NT2/D1 (cell line): ENCODE measurements around the gene UMAD1.

Experiments used
- DNase-seq: peaks from one replicate; pipeline ENCODE4 v3.0.0-alpha.2; 2011; ENCODE audit warnings: low read depth, low spot score
- H3K27me3 ChIP-seq: 2 replicates; pipeline ENCODE4 v1.6.0; 2011; ENCODE audit warnings: mild to moderate bottlenecking; ENCODE audit not compliant: insufficient read length, insufficient read depth
- H3K36me3 ChIP-seq: 2 replicates; pipeline ENCODE4 v1.6.1; 2011; ENCODE audit warnings: mild to moderate bottlenecking, low read length, mixed read lengths; ENCODE audit not compliant: insufficient read depth, insufficient read length
- H3K4me1 ChIP-seq: 2 replicates; pipeline ENCODE4 v1.5.1; 2011; ENCODE audit not compliant: insufficient read depth, insufficient read length
- H3K4me3 ChIP-seq: 2 replicates; pipeline ENCODE4 v1.5.1; 2011; ENCODE audit warnings: low read depth; ENCODE audit not compliant: insufficient read length
- H3K9ac ChIP-seq: 2 replicates; pipeline ENCODE4 v1.6.0; 2011; ENCODE audit warnings: low read depth; ENCODE audit not compliant: insufficient read length
- H3K9me3 ChIP-seq: 2 replicates; pipeline ENCODE4 v1.5.1; 2011; ENCODE audit warnings: mild to moderate bottlenecking, low read length; ENCODE audit not compliant: insufficient read depth
- SUZ12 ChIP-seq: IDR thresholded peaks from 2 replicates; pipeline ENCODE4 v1.6.1; 2011; ENCODE audit not compliant: insufficient read length, insufficient read depth; ENCODE audit errors: extremely low read depth
- YY1 ChIP-seq: IDR thresholded peaks from 2 replicates; pipeline ENCODE4 v1.6.1; 2011; ENCODE audit not compliant: insufficient read length, insufficient read depth
- ZNF274 ChIP-seq: IDR thresholded peaks from 2 replicates; pipeline ENCODE4 v1.6.1; 2011; ENCODE audit warnings: mild to moderate bottlenecking, low read depth, low read length

Gene UMAD1

GRCh38 chr7:7851991-7852390, 211.4 kb downstream of the UMAD1 start:
- Histone ChIP-seq H3K4me3 (no peak overlapping the region), H3K9me3 (peaks cover 33% of the 10 kb centered on the region), H3K36me3 (no peaks in the 10 kb centered on the region), H3K9ac (no peak overlapping the region), H3K27me3 (no peaks in the 10 kb centered on the region), H3K4me1 (no peaks in the 10 kb centered on the region)
- TF ChIP-seq ZNF274 (no peak), SUZ12 (no peak), YY1 (no peak)
- DNase-seq = no peak

GRCh38 chr7:7857143-7857583, 216.6 kb downstream of the UMAD1 start:
- Histone ChIP-seq H3K27me3 (no peaks in the 10 kb centered on the region), H3K4me3 (no peak overlapping the region), H3K36me3 (no peaks in the 10 kb centered on the region), H3K9ac (no peak overlapping the region), H3K9me3 (peaks cover 30% of the 10 kb centered on the region), H3K4me1 (no peaks in the 10 kb centered on the region)
- DNase-seq = no peak
- no peak for TF ChIP-seq SUZ12
- no peak for TF ChIP-seq ZNF274
- TF ChIP-seq YY1 = no peak

- TF ChIP-seq YY1 = no peak
- no peak for TF ChIP-seq SUZ12
- no peak for TF ChIP-seq ZNF274
- H3K4me3 ChIP-seq = no peak overlapping the region
- peaks cover 30% of the 10 kb centered on the region for H3K9me3 ChIP-seq
- DNase-seq = no peak
- H3K9ac ChIP-seq = no peak overlapping the region
- no peaks in the 10 kb centered on the region for H3K4me1 ChIP-seq
- H3K36me3 ChIP-seq = no peaks in the 10 kb centered on the region
- H3K27me3 ChIP-seq = no peaks in the 10 kb centered on the region
Observed at GRCh38 chr7:7858559-7858958, 218.0 kb downstream of the UMAD1 start.

GRCh38 chr7:7859411-7859810, 218.9 kb downstream of the UMAD1 start:
- DNase-seq = no peak
- H3K4me3 ChIP-seq = no peak overlapping the region
- no peak overlapping the region for H3K9ac ChIP-seq
- TF ChIP-seq SUZ12 (no peak), YY1 (no peak), ZNF274 (no peak)
- no peaks in the 10 kb centered on the region for H3K4me1 ChIP-seq
- no peaks in the 10 kb centered on the region for H3K36me3 ChIP-seq
- peaks cover 24% of the 10 kb centered on the region for H3K9me3 ChIP-seq
- H3K27me3 ChIP-seq = no peaks in the 10 kb centered on the region

- no peak for DNase-seq
- H3K36me3 ChIP-seq = no peaks in the 10 kb centered on the region
- peaks cover 6% of the 10 kb centered on the region; the same call in 1 of the 2 replicates for H3K9me3 ChIP-seq
- TF ChIP-seq YY1 (no peak), SUZ12 (no peak), ZNF274 (no peak)
- H3K9ac ChIP-seq = no peak overlapping the region
- H3K4me3 ChIP-seq = no peak overlapping the region
- H3K27me3 ChIP-seq = no peaks in the 10 kb centered on the region
- H3K4me1 ChIP-seq = no peaks in the 10 kb centered on the region
Observed at GRCh38 chr7:7861211-7861633, 220.7 kb downstream of the UMAD1 start.

- Histone ChIP-seq H3K4me1 (no peaks in the 10 kb centered on the region), H3K9ac (no peak overlapping the region), H3K27me3 (no peaks in the 10 kb centered on the region), H3K9me3 (no peaks in the 10 kb centered on the region), H3K4me3 (no peak overlapping the region), H3K36me3 (no peaks in the 10 kb centered on the region)
- no peak for TF ChIP-seq ZNF274
- no peak for TF ChIP-seq YY1
- no peak for TF ChIP-seq SUZ12
- no peak for DNase-seq
Observed at GRCh38 chr7:7862393-7862792, 221.8 kb downstream of the UMAD1 start.

- Histone ChIP-seq H3K36me3 (no peaks in the 10 kb centered on the region), H3K9me3 (no peaks in the 10 kb centered on the region), H3K4me1 (no peaks in the 10 kb centered on the region), H3K27me3 (no peaks in the 10 kb centered on the region), H3K4me3 (no peak overlapping the region), H3K9ac (no peak overlapping the region)
- DNase-seq = no peak
- TF ChIP-seq SUZ12 (no peak), ZNF274 (no peak), YY1 (no peak)
Observed at GRCh38 chr7:7867846-7868571, 227.5 kb downstream of the UMAD1 start.
